Measurements from ENCODE around the gene MED31.

- TF ChIP-seq POLR2A (IDR thresholded peaks at IDR 0.05) (no peak), CTCF (IDR thresholded peaks at IDR 0.05 in 4 of 5, conservative IDR thresholded peaks at IDR 0.05 in 1 of 5) (no peak)
Observed at GRCh38 chr17:6603744-6604325, 47.6 kb downstream of the MED31 start.

Measured in gastrocnemius medialis (tissue), 4 donors.